Right renal pelvis (tissue), 4 donors: ENCODE results near the gene KIFAP3. TPM values are rescaled to one million over a fixed set of nuclear protein-coding genes. Genes with fewer than 3 reads are reported as not detected.
"Not testable (repeated sequence)": the region's sequence is repeated elsewhere in the genome, so short reads cannot be mapped to it uniquely, and the experiment has no call there.

Source experiments
- DNase-seq, 4 donors: peaks; one replicate each; pipeline ENCODE4 v3.0.0-alpha.2; 2013; ENCODE audit warnings: low read depth in 4 of 4, low spot score in 3 of 4, missing footprints in 1 of 4
- polyA plus RNA-seq, 4 donors: library from polyadenylated mRNA; unstranded; fragments of 120-200 nt; gene quantifications; one replicate each; pipeline ENCODE4 v1.2.1, GENCODE V29; 2013; ENCODE audit not compliant: insufficient read length in 4 of 4

Gene KIFAP3
- polyA plus RNA-seq, result 10 to 100 TPM; 43.4 to 53.0 (median 51.0) TPM

DNA sequence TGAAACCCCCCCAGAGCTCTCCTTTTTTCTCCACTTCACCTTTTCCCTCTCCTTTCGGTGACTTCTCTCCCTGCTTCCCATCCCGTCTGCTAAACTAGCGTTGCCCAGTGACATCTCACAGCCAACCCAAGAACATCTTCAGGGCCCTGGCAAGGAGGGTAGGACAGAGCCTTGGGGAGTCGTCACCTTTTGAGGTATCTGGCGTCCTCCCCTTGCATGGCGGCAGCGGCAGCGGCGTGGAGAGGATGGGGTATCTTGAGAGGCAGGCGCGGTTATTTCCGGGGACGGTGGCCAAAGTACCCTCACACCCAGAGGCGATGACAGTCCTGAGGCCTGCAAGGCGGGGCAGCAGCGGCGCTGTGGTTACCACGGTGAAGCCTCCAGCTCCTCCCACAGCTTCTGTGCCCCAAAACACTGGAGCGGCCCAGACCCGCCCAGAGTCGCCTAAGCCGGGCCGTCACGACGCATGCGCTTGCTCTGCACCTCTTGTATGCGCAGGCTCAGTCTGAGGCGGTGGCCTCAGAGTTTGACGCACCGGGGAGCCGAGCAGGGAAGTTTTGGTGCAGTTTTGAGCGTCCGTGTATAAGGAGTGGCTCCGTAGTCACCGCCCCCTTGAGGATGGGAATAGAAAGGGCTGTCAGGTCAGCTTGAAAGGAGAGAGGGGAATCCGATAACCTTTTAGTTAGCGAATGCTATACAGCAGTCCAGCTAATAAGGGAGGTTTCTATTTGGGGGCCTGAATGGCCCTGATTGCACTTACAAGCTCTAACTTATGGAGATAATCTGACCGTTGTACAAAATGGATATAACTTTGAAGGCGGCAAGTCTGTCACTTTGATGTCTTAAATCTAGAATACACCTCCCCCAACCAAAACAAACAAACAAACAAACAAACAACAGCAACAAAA, at the start of gene KIFAP3:
KIFAP3 (minus strand) TSS at position 446 of the 908 bp plus-strand sequence; CDS start at position 218, 228 bp downstream.
- DNase-seq, result peak; percentile 90 to 93 (median 92)

DNA sequence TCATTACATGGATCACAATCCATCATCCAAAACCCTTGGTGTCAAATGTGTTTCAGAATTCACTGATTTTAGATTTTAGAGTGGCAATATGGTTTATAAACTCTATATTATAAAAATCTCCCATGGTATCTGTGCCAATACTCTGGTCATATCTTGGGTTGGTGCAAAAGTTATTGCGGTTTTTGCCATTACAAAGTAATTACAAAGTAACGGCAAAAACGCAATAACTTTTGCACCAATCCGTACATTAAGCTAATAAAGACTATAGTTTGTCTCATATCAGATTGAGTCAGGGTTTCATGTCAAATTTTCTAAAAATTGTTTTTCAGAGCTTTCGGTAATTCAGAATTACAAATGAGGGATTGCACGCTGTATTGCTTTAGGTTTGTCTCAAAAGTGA, 47.9 kb upstream of the KIFAP3 start:
- DNase-seq, result no peak

DNA sequence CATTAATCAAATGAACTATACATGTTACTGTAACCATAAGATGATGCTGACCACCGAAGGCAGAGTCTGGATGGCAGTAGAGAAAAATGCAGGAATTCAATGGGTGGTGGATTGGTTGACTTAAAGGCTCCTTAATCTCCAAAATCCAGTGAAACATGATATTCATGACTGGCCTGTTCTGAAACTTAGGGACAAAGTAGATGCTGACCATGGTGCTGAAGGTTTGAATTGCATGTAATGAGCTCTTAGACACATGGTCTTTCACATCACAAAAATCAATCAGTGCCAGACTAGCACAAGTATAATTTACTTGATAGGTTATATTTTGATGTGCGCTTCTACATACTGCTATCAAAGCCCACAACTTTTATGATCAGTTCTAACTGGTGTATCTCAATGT, 40.4 kb upstream of the KIFAP3 start:
- DNase-seq, result no peak

DNA sequence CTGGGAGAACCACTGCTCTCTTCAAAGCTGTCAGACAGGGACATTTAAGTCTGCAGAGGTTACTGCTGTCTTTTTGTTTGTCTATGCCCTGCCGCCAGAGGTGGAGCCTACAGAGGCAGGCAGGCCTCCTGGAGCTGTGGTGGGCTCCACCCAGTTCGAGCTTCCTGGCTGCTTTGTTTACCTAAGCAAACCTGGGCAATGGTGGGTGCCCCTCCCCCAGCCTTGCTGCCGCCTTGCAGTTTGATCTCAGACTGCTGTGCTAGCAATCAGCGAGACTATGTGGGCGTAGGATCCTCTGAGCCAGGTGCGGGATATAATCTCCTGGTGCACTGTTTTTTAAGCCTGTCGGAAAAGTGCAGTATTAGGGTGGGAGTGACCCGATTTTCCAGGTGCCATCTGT, 38.6 kb upstream of the KIFAP3 start:
- DNase-seq, result not testable (repeated sequence)

DNA sequence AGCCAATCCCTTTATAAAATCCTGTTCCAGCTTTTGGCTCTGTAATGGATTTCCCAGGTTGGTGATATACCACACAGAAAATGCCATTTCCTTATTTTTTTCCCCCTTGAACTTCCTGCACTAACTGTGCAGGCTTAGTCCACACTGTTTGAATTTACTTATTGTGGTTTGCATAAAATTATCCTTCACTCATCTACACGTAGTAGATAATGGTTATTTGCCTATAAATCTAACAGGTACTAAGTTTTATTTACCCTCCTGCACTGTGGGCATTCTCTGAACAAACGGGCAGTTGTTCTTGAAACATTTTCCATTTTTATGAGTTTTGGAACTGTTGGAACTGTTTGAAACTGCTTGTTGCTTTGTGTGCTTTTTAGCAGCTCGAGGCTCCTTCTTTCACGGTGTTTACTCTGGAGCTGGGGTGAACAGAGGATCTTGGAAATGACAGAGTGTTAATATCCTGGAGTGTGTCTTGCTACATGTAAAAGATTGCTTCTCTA, 23.0 kb upstream of the KIFAP3 start:
- DNase-seq, result no peak

DNA sequence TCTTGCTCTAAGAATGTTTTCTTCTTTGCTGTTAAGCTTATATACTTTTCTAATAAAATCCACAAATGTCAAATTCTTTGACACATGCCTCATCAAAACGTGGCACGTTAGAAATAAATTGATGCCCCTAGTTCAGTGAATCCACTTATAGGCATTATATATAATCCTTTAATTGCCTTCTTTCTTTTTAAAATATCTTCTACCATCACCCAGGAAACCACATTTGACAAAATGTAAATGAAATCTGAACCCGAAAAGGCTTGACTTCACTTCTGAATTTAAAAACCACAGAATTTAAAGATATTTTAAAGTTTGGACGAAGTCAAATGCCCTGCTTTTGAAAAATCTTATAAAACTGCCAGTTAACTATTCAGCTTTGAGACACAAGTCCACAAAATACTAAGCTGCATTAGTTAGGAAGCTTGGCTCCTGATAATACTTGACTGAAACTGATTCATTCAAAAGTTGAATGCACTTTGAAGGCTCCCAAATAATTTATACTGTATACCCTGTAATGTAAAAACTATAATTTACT, 22.4 kb upstream of the KIFAP3 start:
- no peak for DNase-seq

DNA sequence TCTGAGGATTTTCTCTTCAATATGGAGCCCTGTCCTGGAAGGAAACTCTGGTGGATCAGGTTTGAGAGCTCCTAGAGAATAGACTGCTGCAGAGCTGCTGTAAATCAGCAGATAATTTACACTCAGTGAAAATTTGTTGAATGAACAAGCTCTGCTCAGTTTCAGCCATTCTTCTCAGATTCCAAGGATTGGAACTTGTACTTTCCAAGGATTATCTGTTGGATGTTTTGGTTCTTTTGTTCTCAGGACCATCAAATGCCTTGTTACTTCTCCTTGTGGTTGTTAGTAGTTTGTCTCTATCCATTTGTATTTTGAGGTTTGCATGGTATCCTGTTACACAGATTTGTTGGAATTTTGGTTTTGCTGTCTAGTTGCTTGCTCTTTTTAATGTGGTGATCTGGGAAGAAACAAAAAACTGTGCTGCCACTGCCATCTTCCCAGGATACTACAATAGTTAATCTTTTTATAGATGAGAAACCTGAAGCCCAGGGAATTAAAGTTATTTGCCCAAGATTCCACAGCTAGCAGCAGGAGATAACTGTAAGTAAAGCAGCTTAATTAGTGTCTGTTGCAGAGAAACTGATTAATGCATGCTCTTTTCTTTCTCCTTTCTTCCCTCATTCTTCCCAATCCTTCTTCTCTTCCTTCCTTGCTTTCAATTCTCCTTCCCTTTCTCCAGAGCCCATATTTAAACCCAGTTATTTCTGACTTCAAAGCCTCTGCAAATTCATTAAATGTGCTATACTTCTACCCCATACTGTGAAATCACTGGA, 21.7 kb upstream of the KIFAP3 start:
- DNase-seq, result no peak

DNA sequence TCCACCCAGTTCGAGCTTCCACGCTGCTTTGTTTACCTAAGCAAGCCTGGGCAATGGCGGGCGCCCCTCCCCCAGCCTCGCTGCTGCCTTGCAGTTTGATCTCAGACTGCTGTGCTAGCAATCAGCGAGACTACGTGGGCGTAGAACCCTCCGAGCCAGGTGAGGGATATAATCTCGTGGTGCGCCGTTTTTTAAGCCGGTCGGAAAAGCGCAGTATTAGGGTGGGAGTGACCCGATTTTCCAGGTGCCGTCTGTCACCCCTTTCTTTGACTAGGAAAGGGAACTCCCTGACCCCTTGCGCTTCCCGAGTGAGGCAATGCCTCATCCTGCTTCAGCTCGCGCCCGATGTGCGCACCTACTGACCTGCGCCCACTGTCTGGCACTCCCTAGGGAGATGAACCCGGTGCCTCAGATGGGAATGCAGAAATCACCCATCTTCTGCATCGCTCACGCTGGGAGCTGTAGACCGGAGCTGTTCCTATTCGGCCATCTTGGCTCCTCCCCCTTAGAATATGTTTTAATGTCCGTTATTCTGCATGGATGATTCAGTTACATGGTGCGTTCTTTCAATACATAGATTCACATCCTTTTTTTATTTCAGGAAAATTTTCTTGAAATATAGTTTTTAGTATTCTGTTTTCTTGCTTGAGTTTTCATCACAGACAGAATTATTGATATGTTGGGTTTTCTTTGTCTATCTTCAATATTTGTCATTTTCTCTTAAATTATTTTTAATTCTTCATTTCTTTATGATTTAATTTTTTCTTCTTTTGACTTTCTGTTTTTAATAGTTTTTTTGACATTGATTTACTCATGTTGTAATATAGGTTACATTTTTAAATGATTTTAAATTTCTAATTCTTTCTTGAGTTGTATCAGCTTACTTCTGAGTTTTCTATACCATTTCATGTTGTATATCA, 20.5 kb upstream of the KIFAP3 start:
- DNase-seq, result not testable (repeated sequence)

DNA sequence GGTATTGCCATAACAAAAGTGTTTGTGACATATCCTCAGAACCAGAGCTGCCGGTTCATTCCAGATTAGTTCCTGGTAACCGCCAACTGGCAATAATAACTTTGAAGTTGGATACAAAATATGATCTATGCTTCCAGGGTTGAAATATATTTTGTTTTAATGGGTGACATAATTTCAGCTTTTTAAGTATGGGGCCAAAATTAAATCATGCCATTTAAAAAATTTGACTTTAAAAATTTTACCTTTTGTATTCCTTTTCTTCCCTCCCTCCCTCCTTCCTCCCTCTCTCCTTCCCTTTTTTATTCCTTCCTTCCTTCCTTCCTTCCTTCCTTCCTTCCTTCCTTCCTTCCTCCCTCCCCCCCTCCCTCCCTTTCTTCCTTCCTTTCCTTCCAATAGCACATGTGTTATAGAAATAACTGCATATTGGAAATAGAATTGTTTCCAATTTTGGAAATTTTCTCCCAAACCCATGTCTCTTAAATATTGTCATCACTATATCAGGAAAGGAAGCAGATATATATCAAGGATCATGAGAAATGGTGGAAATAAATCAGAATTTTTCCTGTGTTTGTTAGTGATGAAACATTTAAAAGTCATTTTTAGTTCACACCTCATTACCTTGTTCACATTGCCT, 12.0 kb upstream of the KIFAP3 start:
- DNase-seq, result no peak

DNA sequence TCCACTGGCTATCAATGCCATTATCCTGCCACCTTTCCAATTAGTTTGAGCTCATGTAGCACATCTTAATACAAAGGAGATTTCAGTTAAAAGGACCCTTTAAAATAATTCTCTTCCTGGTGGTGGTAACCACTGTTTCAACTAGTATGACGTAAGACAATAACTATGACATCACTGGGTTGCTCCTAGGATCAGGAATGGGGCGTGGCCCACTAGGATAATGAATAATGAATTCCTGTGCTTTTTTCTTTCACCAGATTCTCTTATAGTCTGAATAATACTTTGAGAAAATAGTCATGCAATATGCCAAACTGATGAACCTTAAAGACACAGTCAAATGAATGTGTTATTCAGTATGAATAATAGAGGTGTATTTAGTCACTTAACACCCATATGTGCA, 10.6 kb upstream of the KIFAP3 start:
- DNase-seq, result no peak

DNA sequence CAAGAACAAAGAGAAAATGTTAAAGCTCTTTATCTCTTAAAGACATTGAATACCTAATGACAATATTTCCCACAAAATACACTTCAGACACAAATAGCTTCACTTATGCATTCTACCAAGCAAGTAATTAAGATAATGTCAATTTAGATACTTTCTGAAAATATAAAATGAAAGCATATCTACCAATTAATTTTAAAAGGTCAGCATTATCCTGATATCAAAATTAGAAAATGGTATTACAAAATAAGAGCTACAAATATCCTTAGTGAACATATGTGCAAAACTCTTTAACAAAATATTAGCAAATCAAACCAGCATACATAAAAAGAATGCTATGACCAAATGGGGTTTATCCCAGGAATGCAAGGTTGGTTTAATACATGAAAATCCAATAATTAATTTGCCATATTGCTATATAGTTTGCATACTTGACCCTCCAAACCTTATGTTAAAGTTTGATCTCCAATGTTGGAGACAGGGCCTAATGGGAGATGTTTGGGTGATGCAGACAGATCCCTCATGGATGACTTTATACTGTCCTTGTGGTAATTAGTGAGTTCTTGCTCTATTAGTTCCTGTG, 4.2 kb upstream of the KIFAP3 start:
- no peak for DNase-seq

DNA sequence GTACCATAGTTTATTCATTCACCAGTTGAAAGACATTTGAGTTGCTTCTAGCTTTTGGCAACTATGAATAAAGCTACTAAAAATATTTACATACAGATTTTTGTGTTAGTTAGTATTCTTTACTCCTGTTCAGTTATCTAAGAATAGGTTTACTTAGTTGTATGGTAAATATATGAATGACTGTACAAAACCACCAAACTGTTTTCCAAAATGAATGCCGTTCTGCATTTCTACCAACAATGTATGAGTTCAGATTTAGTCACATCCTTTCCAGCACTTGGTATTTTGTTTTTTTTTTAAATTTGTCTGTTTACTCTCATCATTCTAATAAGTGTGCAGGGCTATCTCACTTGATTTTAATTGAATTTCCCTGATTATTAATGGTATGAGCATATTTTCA, 3.4 kb upstream of the KIFAP3 start:
- DNase-seq, result no peak

DNA sequence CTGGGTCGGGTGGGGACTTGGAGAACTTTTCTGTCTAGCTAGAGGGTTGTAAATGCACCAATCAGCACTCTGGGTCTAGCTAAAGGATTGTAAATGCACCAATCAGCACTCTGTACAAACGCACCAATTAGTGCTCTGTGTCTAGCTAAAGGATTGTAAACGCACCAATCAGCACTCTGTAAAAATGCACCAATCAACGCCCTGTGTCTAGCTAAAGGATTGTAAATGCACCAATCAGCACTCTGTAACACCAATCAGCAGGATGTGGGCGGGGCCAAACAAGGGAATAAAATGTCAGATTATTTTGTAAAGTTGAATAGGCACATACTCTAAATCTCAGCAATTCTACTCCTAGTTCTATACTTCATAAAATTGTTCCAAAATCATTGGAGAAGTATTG, 2.5 kb upstream of the KIFAP3 start:
- not testable (repeated sequence) for DNase-seq

DNA sequence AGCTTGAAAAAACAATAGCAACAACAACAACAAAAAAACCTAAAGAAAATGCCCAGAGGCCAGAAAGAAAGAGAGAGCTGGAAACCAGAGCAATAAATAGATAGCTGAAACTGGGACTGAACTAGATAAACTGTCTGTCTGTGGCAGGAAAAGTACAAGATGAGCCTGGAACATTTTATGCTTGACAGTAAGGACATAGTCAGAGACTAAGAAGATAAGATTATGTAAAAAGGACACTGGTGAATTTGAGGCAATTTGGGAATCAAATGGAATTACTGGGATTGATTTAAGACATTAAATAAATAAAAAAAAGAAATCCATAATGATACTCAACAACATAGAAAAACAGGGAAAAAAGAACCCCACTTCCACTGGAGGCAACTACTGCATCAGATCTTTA, 1.7 kb upstream of the KIFAP3 start:
- no peak for DNase-seq

DNA sequence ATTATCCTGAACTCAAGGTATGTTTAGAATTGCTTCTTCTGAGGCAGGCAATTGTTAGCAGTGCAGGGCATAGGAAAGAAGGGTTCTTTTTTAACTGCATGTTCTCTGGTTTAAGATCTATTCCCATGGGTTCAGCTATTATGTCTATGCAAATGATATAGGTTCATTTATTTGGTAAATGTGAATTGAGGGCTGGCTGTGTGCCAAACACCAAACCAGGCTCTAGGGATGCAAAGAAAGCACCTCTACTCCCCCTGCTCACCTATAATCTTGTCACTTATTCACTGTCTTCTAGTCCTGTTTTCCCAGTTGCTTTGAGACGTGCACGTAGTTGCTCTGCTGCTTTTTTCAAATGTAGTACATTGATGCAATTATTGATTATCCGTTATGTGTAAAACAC, 691 bp upstream of the KIFAP3 start:
- no peak for DNase-seq

DNA sequence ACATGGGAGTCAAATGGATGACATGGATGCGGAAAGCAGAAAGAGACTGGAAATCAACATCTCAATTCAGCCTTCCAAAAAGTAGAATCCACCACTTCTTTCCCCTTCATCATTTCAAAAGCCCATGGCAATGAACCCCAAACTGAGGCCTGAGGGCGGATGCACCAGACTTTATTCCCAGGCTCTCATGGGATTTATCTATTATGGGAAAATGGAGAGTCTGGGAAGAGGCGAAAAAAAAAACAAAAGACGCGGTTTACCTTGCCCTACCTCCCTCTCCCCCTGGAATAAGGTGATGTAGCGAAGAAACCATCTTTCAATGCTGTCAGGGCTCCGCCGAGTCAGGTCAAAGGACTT, 624 bp downstream of the KIFAP3 start:
- DNase-seq, result no peak

DNA sequence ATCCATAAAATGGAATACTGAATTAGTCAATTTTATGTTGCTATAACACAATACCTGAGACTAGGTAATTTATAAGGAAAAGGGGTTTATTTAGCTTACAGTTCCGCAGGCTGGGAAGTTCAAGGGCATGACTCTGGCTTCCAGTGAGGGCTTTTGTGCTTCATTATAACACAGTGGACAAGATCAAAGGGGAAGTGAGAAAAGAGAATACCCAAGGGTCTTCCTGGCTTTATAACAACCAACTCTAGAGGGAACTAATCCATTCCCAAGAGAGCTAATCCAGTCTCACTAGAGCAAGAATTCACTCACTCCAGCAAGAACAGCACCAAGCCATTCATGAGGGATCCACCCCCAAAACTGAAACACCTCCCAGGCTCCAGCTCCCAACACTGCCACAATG, 3.1 kb downstream of the KIFAP3 start:
- DNase-seq, result no peak

DNA sequence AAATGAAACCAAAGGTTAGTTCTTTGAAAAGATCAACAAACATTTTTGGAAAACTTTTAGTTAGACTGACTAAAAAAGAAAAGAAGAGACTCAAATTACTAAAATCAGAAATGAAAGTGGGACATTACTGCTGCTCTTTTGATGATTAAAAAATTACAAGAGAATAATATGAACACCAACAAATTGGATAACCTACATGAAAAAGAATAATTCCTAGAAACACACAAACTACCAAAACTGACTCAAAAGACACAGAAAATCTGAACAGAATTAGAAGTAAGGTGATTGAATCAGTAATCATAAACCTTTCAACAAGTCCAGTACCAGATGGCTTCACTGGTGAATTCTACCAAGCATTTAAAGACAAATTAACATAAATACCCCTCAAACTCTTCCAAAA, 5.6 kb downstream of the KIFAP3 start:
- no peak for DNase-seq

DNA sequence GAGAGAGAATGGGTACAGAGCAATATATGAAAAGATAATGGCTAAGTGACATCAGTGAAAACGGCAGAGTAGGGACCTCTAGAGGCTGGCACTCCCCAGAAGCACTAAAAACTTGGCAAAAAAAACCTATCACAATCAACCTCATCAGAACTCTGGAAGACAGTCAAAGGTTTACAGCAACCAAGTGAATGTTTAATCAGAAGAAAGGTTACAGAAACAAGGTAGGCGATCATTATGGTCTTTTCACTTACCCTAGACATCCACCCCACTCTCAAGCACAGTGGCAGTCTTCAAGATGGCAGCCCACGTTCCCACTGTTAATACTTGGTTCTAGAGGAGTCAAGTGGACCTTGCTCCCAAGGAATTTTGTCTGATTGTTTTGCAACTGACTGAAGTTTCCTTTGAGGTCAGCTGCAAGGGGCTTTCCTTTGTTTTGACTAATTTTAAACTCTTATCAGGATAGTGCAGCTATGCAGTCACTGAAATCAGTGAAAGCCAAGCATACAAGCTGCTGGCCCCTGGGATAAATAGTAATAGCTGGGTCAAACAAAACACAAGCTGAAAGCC, 7.2 kb downstream of the KIFAP3 start:
- DNase-seq, result no peak
